H1 (cell line): ENCODE results near the gene ZNF581. TPM values are rescaled to one million over a fixed set of nuclear protein-coding genes. Genes with fewer than 3 reads are reported as not detected.

Source experiments
- CTCF ChIA-PET: fragments of 300-600 bp; sonication (Branson Sonifier 250); formaldehyde crosslinking; loops from one replicate; lab custom pipeline; 2021; ENCODE audit not compliant: partially characterized antibody; lab: Charles Lee
- POLR2A ChIA-PET: fragments of 300-600 bp; sonication (Branson Sonifier 250); formaldehyde crosslinking; loops from one replicate; lab custom pipeline; 2021; ENCODE audit warnings: inconsistent platforms; ENCODE audit not compliant: partially characterized antibody; lab: Charles Lee
- DNase-seq, 2 experiments: peaks; one replicate each; pipeline versions ENCODE4 v3.0.0 to v3.0.0-alpha.2; 2010 to 2022; ENCODE audit warnings: low spot score in 2 of 2, low read depth in 1 of 2, mixed read lengths in 1 of 2
- FAIRE-seq: peaks from 2 replicates; lab custom pipeline; 2011; peaks lifted over from hg19 to GRCh38; lab: Jason Lieb, UNC
- H2AFZ ChIP-seq: 2 replicates; pipeline ENCODE4 v1.8.1; 2012; ENCODE audit warnings: low read length, inconsistent platforms
- H2AK5ac ChIP-seq: 2 replicates; pipeline ENCODE4 v1.6.1; 2013; ENCODE audit warnings: low read depth, low read length
- H2BK120ac ChIP-seq: replicated peaks from 2 replicates; pipeline ENCODE3; 2013; ENCODE audit warnings: low read depth, low read length, inconsistent platforms
- H2BK12ac ChIP-seq: 2 replicates; pipeline ENCODE4 v1.6.1; 2013; ENCODE audit warnings: low read depth, low read length
- H2BK15ac ChIP-seq: 2 replicates; pipeline ENCODE4 v1.6.1; 2013; ENCODE audit warnings: low read length
- H2BK20ac ChIP-seq: 2 replicates; pipeline ENCODE4 v1.6.1; 2013; ENCODE audit warnings: low read length
- H2BK5ac ChIP-seq: 2 replicates; pipeline ENCODE4 v1.6.1; 2013; ENCODE audit warnings: low read depth, low read length
- H3K14ac ChIP-seq: 2 replicates; pipeline ENCODE4 v1.6.1; 2013; ENCODE audit warnings: inconsistent platforms; ENCODE audit not compliant: insufficient read length
- H3K18ac ChIP-seq: 2 replicates; pipeline ENCODE4 v1.6.1; 2013; ENCODE audit warnings: low read length; ENCODE audit errors: extremely low read depth
- H3K23ac ChIP-seq: 2 replicates; pipeline ENCODE4 v1.6.1; 2013; ENCODE audit warnings: inconsistent platforms; ENCODE audit not compliant: insufficient read length
- H3K23me2 ChIP-seq: 2 replicates; pipeline ENCODE4 v1.6.1; 2013; ENCODE audit warnings: low read depth, low read length
- H3K27ac ChIP-seq: 2 replicates; pipeline ENCODE4 v1.6.1; 2011; ENCODE audit warnings: low read depth, low read length, inconsistent platforms
- H3K27me3 ChIP-seq, 4 experiments: replicated peaks in 1 of 4; 1 replicate in 1 of 4; 2 replicates in 3 of 4; pipeline versions ENCODE4 v1.6.1 to v1.8.1; 2011 to 2013; ENCODE audit warnings: low read length in 3 of 4, mild to moderate bottlenecking in 3 of 4, inconsistent platforms in 2 of 4, mixed read lengths in 2 of 4, moderate library complexity in 1 of 4; ENCODE audit not compliant: control insufficient read depth in 3 of 4, insufficient read depth in 3 of 4; ENCODE audit errors: extremely low read depth in 1 of 4
- H3K36me3 ChIP-seq, 4 experiments: 2 replicates each; pipeline versions ENCODE4 v1.6.1 to v1.8.1; 2011 to 2013; ENCODE audit warnings: mild to moderate bottlenecking in 4 of 4, low read length in 3 of 4, moderate library complexity in 2 of 4, control low read depth in 1 of 4, inconsistent platforms in 1 of 4; ENCODE audit not compliant: insufficient read depth in 4 of 4, control insufficient read depth in 2 of 4
- H3K4ac ChIP-seq: replicated peaks from 2 replicates; pipeline ENCODE3; 2013; ENCODE audit warnings: low read length, low read depth, mixed read lengths, inconsistent platforms; ENCODE audit not compliant: insufficient read length
- H3K4me1 ChIP-seq, 4 experiments: replicated peaks in 1 of 4; 1 replicate in 1 of 4; 2 replicates in 3 of 4; pipeline versions ENCODE4 v1.6.1 to v1.8.1; 2011 to 2013; ENCODE audit warnings: low read length in 3 of 4, inconsistent platforms in 2 of 4, mixed read lengths in 1 of 4; ENCODE audit not compliant: insufficient read depth in 4 of 4, control insufficient read depth in 3 of 4
- H3K4me2 ChIP-seq, 2 experiments: 2 replicates each; pipeline versions ENCODE4 v1.6.1 to v1.8.1; 2011 to 2013; ENCODE audit warnings: low read depth in 2 of 2, low read length in 2 of 2, control low read depth in 1 of 2, inconsistent platforms in 1 of 2, mild to moderate bottlenecking in 1 of 2; ENCODE audit not compliant: insufficient read depth in 1 of 2
- H3K4me3 ChIP-seq, 4 experiments: fragments of 200-600, 300-600 bp in 1 of 4; sonication (generic), shearing (Covaris generic), sonication (Bioruptor Twin) in 1 of 4; 2 replicates each; pipeline versions ENCODE4 v1.5.1 to v1.8.1; 2011 to 2016; ENCODE audit warnings: low read length in 4 of 4, low read depth in 3 of 4, control low read depth in 2 of 4, inconsistent platforms in 2 of 4, mild to moderate bottlenecking in 2 of 4, mixed read lengths in 1 of 4, moderate library complexity in 1 of 4; ENCODE audit not compliant: insufficient read depth in 2 of 4; ENCODE audit errors: extremely low read depth in 1 of 4
- H3K56ac ChIP-seq: replicated peaks from 2 replicates; pipeline ENCODE3; 2013; ENCODE audit warnings: low read depth, mild to moderate bottlenecking, mixed read lengths, low read length, inconsistent platforms; ENCODE audit not compliant: insufficient read length
- H3K79me1 ChIP-seq: 2 replicates; pipeline ENCODE4 v1.6.1; 2013; ENCODE audit warnings: low read depth, low read length, control low read depth
- H3K79me2 ChIP-seq, 2 experiments: 2 replicates each; pipeline versions ENCODE4 v1.6.1 to v1.8.1; 2012 to 2013; ENCODE audit warnings: low read length in 2 of 2, mild to moderate bottlenecking in 2 of 2, inconsistent platforms in 1 of 2; ENCODE audit not compliant: insufficient read depth in 2 of 2, control insufficient read depth in 1 of 2
- H3K9ac ChIP-seq, 4 experiments: replicated peaks in 1 of 4; 1 replicate in 1 of 4; 2 replicates in 3 of 4; pipeline versions ENCODE4 v1.6.1 to v1.8.1; 2011 to 2013; ENCODE audit warnings: low read depth in 3 of 4, low read length in 3 of 4, control low read depth in 2 of 4, mild to moderate bottlenecking in 2 of 4, moderate library complexity in 2 of 4, inconsistent platforms in 1 of 4; ENCODE audit errors: extremely low read depth in 1 of 4
- H3K9me3 ChIP-seq, 2 experiments: 2 replicates each; pipeline versions ENCODE4 v1.6.1 to v1.8.1; 2012 to 2013; ENCODE audit warnings: mild to moderate bottlenecking in 2 of 2, moderate library complexity in 2 of 2, control low read depth in 1 of 2, inconsistent platforms in 1 of 2, low read depth in 1 of 2, low read length in 1 of 2, mixed read lengths in 1 of 2; ENCODE audit not compliant: insufficient read depth in 2 of 2
- H4K20me1 ChIP-seq, 2 experiments: replicated peaks in 1 of 2; 2 replicates each; pipeline versions ENCODE3 to v1.8.1; 2011 to 2013; ENCODE audit warnings: inconsistent platforms in 2 of 2, low read length in 2 of 2, mild to moderate bottlenecking in 1 of 2; ENCODE audit not compliant: insufficient read depth in 2 of 2, control insufficient read depth in 1 of 2
- H4K5ac ChIP-seq: 2 replicates; pipeline ENCODE4 v1.6.1; 2013; ENCODE audit warnings: low read length, low read depth, mixed read lengths, inconsistent platforms; ENCODE audit not compliant: insufficient read length
- H4K8ac ChIP-seq: 2 replicates; pipeline ENCODE4 v1.8.0; 2013; ENCODE audit warnings: mild to moderate bottlenecking, moderate library complexity, low read length, inconsistent platforms; ENCODE audit not compliant: insufficient read depth; ENCODE audit errors: extremely low read depth
- H4K91ac ChIP-seq: replicated peaks from 2 replicates; pipeline ENCODE3; 2013; ENCODE audit warnings: low read length, mixed read lengths, inconsistent platforms; ENCODE audit not compliant: insufficient read length
- CBX5 ChIP-seq: fragments of 300-800, 300-1000 bp; sonication (generic); IDR thresholded peaks from 2 replicates; pipeline ENCODE4 v1.7.1; 2016; ENCODE audit warnings: antibody characterized with exemption, low read length, low read depth
- CHD1 ChIP-seq: IDR thresholded peaks from 2 replicates; pipeline ENCODE4 v1.6.1; 2012; ENCODE audit warnings: low read depth, low read length, improper control_type of control experiment
- FOSL1 ChIP-seq: IDR thresholded peaks from 2 replicates; pipeline ENCODE4 v1.6.1; 2011; ENCODE audit warnings: mild to moderate bottlenecking, low read depth, low read length, moderate library complexity; ENCODE audit not compliant: insufficient read depth
- MAX ChIP-seq: IDR thresholded peaks from 2 replicates; pipeline ENCODE4 v1.6.1; 2012; ENCODE audit warnings: inconsistent platforms
- POLR2A ChIP-seq, 2 experiments: IDR thresholded peaks; 1 replicate in 1 of 2; 2 replicates in 1 of 2; pipeline ENCODE4 v1.6.1; 2011; ENCODE audit warnings: low read depth in 2 of 2, low read length in 2 of 2, mild to moderate bottlenecking in 2 of 2; ENCODE audit errors: control extremely low read depth in 1 of 2
- RXRA ChIP-seq: IDR thresholded peaks from 2 replicates; pipeline ENCODE4 v1.6.1; 2011; ENCODE audit warnings: low read depth, mild to moderate bottlenecking, low read length, moderate library complexity; ENCODE audit not compliant: insufficient read depth
- WGBS, 2 experiments: shearing (Covaris generic) in 1 of 2; methylation state at CpG; one replicate each; pipeline versions ENCODE4 v1.1.6 to v1.1.7; 2013 to 2015; ENCODE audit warnings: low lambda C conversion rate in 2 of 2, mixed read lengths in 2 of 2, inconsistent platforms in 1 of 2, low coverage in 1 of 2, missing lambda C conversion rate in 1 of 2; ENCODE audit not compliant: insufficient replicate concordance in 2 of 2, insufficient coverage in 1 of 2, insufficient read length in 1 of 2; ENCODE audit errors: extremely low coverage in 1 of 2, missing lambda C conversion rate in 1 of 2; 5-methylcytosine and 5-hydroxymethylcytosine counted together
- polyA plus RNA-seq, 7 experiments: library from polyadenylated mRNA; depleted of rRNA in 3 of 7; stranded (reverse) in 5 of 7; unstranded in 2 of 7; fragments of >200 nt in 5 of 7; fragments of 200-250 nt in 2 of 7; gene quantifications; 1 replicate in 5 of 7; 2 replicates in 1 of 7; 4 replicates in 1 of 7; pipeline versions ENCODE4 v1.2.1 to v1.2.3, GENCODE V29; 2011 to 2013; ENCODE audit warnings: missing spikeins in 2 of 7, mixed read lengths in 2 of 7
- total RNA-seq: library from RNA; stranded (reverse); fragmentation: NEBNext Ultra II Directional; extraction: Animal tissue kit (Norgen Biotek cat#: 25700); gene quantifications from 2 replicates; pipeline ENCODE4 v1.2.1, GENCODE V29; 2021

ZNF581 gene
- total and polyA plus RNA-seq, 2 of the 8 experiments (the other 6 are each of a cell fraction or from before 2014, with no cell fraction given): 73.0 to 76.1 TPM

- DNase-seq (no peak), FAIRE-seq (no peak)
- Histone ChIP-seq H2AFZ (no peak overlapping the region), H3K9me3 (no peaks in the 10 kb centered on the region), H4K8ac (no peak overlapping the region), H3K23me2 (peaks cover 5% of the 10 kb centered on the region; the same call in 1 of the 2 replicates), H3K18ac (no peak overlapping the region), H3K14ac (no peak overlapping the region), H2BK12ac (no peak overlapping the region), H3K4ac (no peak overlapping the region), H3K36me3 (peaks cover 7 to 24% (median 20%) of the 10 kb centered on the region in 4 experiments; a peak in 7 of 8 replicates), H3K4me3 (no peak overlapping the region), H3K27me3 (no peaks in the 10 kb centered on the region), H4K91ac (no peak overlapping the region), H2BK120ac (no peak overlapping the region), H3K4me2 (no peak overlapping the region; a peak in 1 of 4 replicates), H3K56ac (no peak overlapping the region), H2BK15ac (no peak overlapping the region), H4K5ac (no peak overlapping the region), H3K9ac (no peak overlapping the region), H3K27ac (no peak overlapping the region), H2BK5ac (no peak overlapping the region), H3K4me1 (peaks cover 0 to 6% (median 3%) of the 10 kb centered on the region in 4 experiments; a peak in 3 of 7 replicates), H3K23ac (no peak overlapping the region), H3K79me1 (peaks cover 23% of the 10 kb centered on the region), H3K79me2 (peaks cover 21 to 68% of the 10 kb centered on the region in 2 experiments), H2AK5ac (no peak overlapping the region), H2BK20ac (no peak overlapping the region), H4K20me1 (peaks cover 11 to 29% of the 10 kb centered on the region in 2 experiments)
- 94% methylated on average over 6 of the region's 6 CpGs; no CpG with 5 or more reads in 1 of the 2 experiments for WGBS, 2 experiments
- POLR2A ChIA-PET: interaction anchor here (1.8 kb wide), 1 partner anchor 10 kb away, joined by 4 read pairs; no protein-coding TSS in a partner anchor
- CTCF ChIA-PET: no interaction called here
- TF ChIP-seq RXRA: no peak
- no peak for TF ChIP-seq CBX5
- no peak for TF ChIP-seq CHD1
- TF ChIP-seq FOSL1: no peak
- TF ChIP-seq MAX: no peak
- TF ChIP-seq POLR2A (IDR thresholded peaks at IDR 0.05; ENCODE audit: control extremely low read depth in 1 of 2, low read depth in 2 of 2, low read length in 2 of 2): 0 out of 3 replicates have a peak, but pooled peaks of 1 of the 2 experiments have one; percentile 3
Observed at GRCh38 chr19:55677572-55678028, 34.2 kb downstream of the ZNF581 start.
